Cardiac muscle cell (in vitro differentiated cells and primary cell): ENCODE results near the gene ATE1. TPM values are rescaled to one million over a fixed set of nuclear protein-coding genes. Genes with fewer than 3 reads are reported as not detected.

Experiments used
- DNase-seq, 2 donors: peaks; one replicate each; pipeline versions ENCODE4 v3.0.0 to v3.0.0-alpha.2; 2010 to 2017; ENCODE audit warnings: low read depth in 1 of 2, low spot score in 1 of 2
- H3K27ac ChIP-seq: fragments of 200-600 bp; sonication (generic); 2 replicates; pipeline ENCODE4 v1.5.1; 2016
- H3K27me3 ChIP-seq: fragments of 200-600 bp; sonication (generic); 2 replicates; pipeline ENCODE4 v1.6.0; 2016; ENCODE audit warnings: control low read depth
- H3K36me3 ChIP-seq: fragments of 200-600 bp; sonication (generic); 2 replicates; pipeline ENCODE4 v1.5.1; 2016; ENCODE audit warnings: control low read depth
- H3K4me1 ChIP-seq: fragments of 200-600 bp; sonication (generic); 2 replicates; pipeline ENCODE4 v1.8.1; 2017; ENCODE audit warnings: low read depth, mild to moderate bottlenecking, mixed run types
- H3K4me3 ChIP-seq: fragments of 200-600 bp; sonication (generic); 2 replicates; pipeline ENCODE4 v1.5.1; 2016; ENCODE audit warnings: mild to moderate bottlenecking
- H3K9me3 ChIP-seq: fragments of 200-600 bp; sonication (generic); 2 replicates; pipeline ENCODE4 v1.5.1; 2017; ENCODE audit warnings: low read depth, mild to moderate bottlenecking, control low read depth
- CTCF ChIP-seq: IDR thresholded peaks from 2 replicates; pipeline ENCODE4 v1.5.1; 2012; ENCODE audit warnings: low read depth, mild to moderate bottlenecking, low read length
- polyA plus RNA-seq: library from polyadenylated mRNA; unstranded; fragments of >200 nt; fragmentation: Nextera tagmentation; extraction: Ambion mirVana; gene quantifications from 2 replicates; pipeline ENCODE4 v1.2.1, GENCODE V29; 2016
- total RNA-seq: library from RNA; depleted of rRNA; stranded (reverse); fragments of >200 nt; gene quantifications from 2 replicates; pipeline ENCODE4 v1.2.3, GENCODE V29; 2016

ATE1 gene
- total and polyA plus RNA-seq, 2 experiments from 2014 or later: 18.4 to 21.4 TPM

- H3K27ac ChIP-seq: no peak overlapping the region
- no peaks in the 10 kb centered on the region for H3K27me3 ChIP-seq
- no peaks in the 10 kb centered on the region for H3K36me3 ChIP-seq
- no peak for TF ChIP-seq CTCF
- no peaks in the 10 kb centered on the region for H3K4me1 ChIP-seq
- H3K4me3 ChIP-seq: no peak overlapping the region
- no peak for DNase-seq
- H3K9me3 ChIP-seq: no peaks in the 10 kb centered on the region
Measured at GRCh38 chr10:121783782-121784372, 144.0 kb downstream of the ATE1 start.

DNA sequence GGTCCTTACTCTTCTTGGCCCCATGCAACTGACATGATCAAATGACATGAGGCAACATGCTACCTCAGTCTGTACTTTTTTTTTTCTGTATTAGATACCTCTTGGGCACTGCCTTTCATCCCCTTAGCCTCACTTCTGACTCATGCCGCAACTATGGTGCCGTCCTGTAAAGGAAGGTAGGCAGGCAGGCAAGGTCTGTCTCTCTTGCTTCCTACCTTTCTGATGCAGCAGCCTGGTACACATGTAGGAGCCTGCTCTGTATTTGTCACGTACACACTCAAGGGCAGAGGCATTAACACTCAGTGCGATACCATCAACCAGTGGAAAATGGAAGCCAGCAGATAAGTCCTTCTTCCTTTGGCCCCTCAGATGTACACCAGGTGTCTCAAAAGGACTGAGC, 146.7 kb downstream of the ATE1 start:
- Histone ChIP-seq H3K9me3 (no peaks in the 10 kb centered on the region), H3K36me3 (no peaks in the 10 kb centered on the region), H3K4me1 (no peaks in the 10 kb centered on the region), H3K4me3 (no peak overlapping the region), H3K27me3 (no peaks in the 10 kb centered on the region), H3K27ac (no peak overlapping the region)
- no peak for DNase-seq
- no peak for TF ChIP-seq CTCF

- H3K36me3 ChIP-seq: no peaks in the 10 kb centered on the region
- H3K9me3 ChIP-seq: no peaks in the 10 kb centered on the region
- no peaks in the 10 kb centered on the region for H3K27me3 ChIP-seq
- no peak for TF ChIP-seq CTCF
- DNase-seq: no peak
- no peak overlapping the region for H3K4me3 ChIP-seq
- no peak overlapping the region for H3K27ac ChIP-seq
- peaks cover 5% of the 10 kb centered on the region for H3K4me1 ChIP-seq
Measured at GRCh38 chr10:121774813-121775212, 153.0 kb downstream of the ATE1 start.

GRCh38 chr10:121774404-121774803, 153.4 kb downstream of the ATE1 start:
- peaks cover 5% of the 10 kb centered on the region for H3K4me1 ChIP-seq
- no peak for TF ChIP-seq CTCF
- no peaks in the 10 kb centered on the region for H3K27me3 ChIP-seq
- no peak for DNase-seq
- no peak overlapping the region for H3K27ac ChIP-seq
- H3K4me3 ChIP-seq: no peak overlapping the region
- no peaks in the 10 kb centered on the region for H3K36me3 ChIP-seq
- no peaks in the 10 kb centered on the region for H3K9me3 ChIP-seq

GRCh38 chr10:121772884-121773283, 154.9 kb downstream of the ATE1 start:
- DNase-seq: peak in 1 of 2 donors; percentile 45
- H3K27me3 ChIP-seq: no peaks in the 10 kb centered on the region
- no peak overlapping the region for H3K27ac ChIP-seq

More at GRCh38 chr10:121772884-121773283, 154.9 kb downstream of the ATE1 start:
- Histone ChIP-seq H3K36me3 (no peaks in the 10 kb centered on the region), H3K9me3 (no peaks in the 10 kb centered on the region), H3K4me3 (no peak overlapping the region), H3K4me1 (peaks cover 5% of the 10 kb centered on the region)
- TF ChIP-seq CTCF: no peak
